HUES48 (cell line): ENCODE data around the gene ASPHD1.
"Not testable (repeated sequence)": the region's sequence is repeated elsewhere in the genome, so short reads cannot be mapped to it uniquely, and the experiment has no call there.

Source experiments
- H3K27ac ChIP-seq: one replicate; pipeline ENCODE4 v1.7.0; 2013; ENCODE audit warnings: low read depth, low read length, inconsistent platforms
- H3K27me3 ChIP-seq: 2 replicates; pipeline ENCODE4 v1.6.1; 2013; ENCODE audit warnings: mild to moderate bottlenecking, low read length; ENCODE audit not compliant: control insufficient read depth, insufficient read depth
- H3K36me3 ChIP-seq: 2 replicates; pipeline ENCODE4 v1.6.1; 2013; ENCODE audit warnings: low read length; ENCODE audit not compliant: control insufficient read depth, insufficient read depth
- H3K4me1 ChIP-seq: 2 replicates; pipeline ENCODE4 v1.6.1; 2013; ENCODE audit warnings: mild to moderate bottlenecking, low read length; ENCODE audit not compliant: control insufficient read depth, insufficient read depth
- H3K4me3 ChIP-seq: 2 replicates; pipeline ENCODE4 v1.5.1; 2013; ENCODE audit warnings: mild to moderate bottlenecking, low read depth, low read length
- H3K9ac ChIP-seq: 2 replicates; pipeline ENCODE4 v1.6.1; 2013; ENCODE audit warnings: mild to moderate bottlenecking, low read depth, low read length, moderate library complexity
- H3K9me3 ChIP-seq: 2 replicates; pipeline ENCODE4 v1.6.1; 2013; ENCODE audit warnings: low read length; ENCODE audit not compliant: control insufficient read depth, insufficient read depth

Gene ASPHD1

GRCh38 chr16:29877266-29877961 is 22.9 kb upstream of the ASPHD1 start:
- no peaks in the 10 kb centered on the region for H3K9me3 ChIP-seq
- no peaks in the 10 kb centered on the region for H3K27me3 ChIP-seq
- peak overlapping the region; percentile 37 for H3K27ac ChIP-seq
- peaks cover 7% of the 10 kb centered on the region for H3K36me3 ChIP-seq
- H3K4me3 ChIP-seq = peak overlapping the region; percentile 65
- no peak overlapping the region for H3K9ac ChIP-seq
- H3K4me1 ChIP-seq = peaks cover 3% of the 10 kb centered on the region; the same call in 1 of the 2 replicates

GRCh38 chr16:29878172-29878571 is 22.1 kb upstream of the ASPHD1 start:
- H3K36me3 ChIP-seq = peaks cover 12% of the 10 kb centered on the region
- H3K9ac ChIP-seq = no peak overlapping the region
- H3K27me3 ChIP-seq = no peaks in the 10 kb centered on the region
- H3K27ac ChIP-seq = peak overlapping the region; percentile 37
- peaks cover 3% of the 10 kb centered on the region; the same call in 1 of the 2 replicates for H3K4me1 ChIP-seq
- no peak overlapping the region for H3K4me3 ChIP-seq
- H3K9me3 ChIP-seq = no peaks in the 10 kb centered on the region

GRCh38 chr16:29881050-29881449 is 19.2 kb upstream of the ASPHD1 start:
- Histone ChIP-seq H3K36me3 (peaks cover 21% of the 10 kb centered on the region; the same call in 1 of the 2 replicates), H3K9ac (no peak overlapping the region), H3K27ac (no peak overlapping the region), H3K9me3 (no peaks in the 10 kb centered on the region), H3K4me1 (peaks cover 3% of the 10 kb centered on the region; the same call in 1 of the 2 replicates), H3K27me3 (no peaks in the 10 kb centered on the region), H3K4me3 (no peak overlapping the region)

- H3K9me3 ChIP-seq = no peaks in the 10 kb centered on the region
- H3K27ac ChIP-seq = no peak overlapping the region
- H3K9ac ChIP-seq = no peak overlapping the region
- peaks cover 24% of the 10 kb centered on the region; the same call in 1 of the 2 replicates for H3K36me3 ChIP-seq
- H3K27me3 ChIP-seq = no peaks in the 10 kb centered on the region
- H3K4me1 ChIP-seq = no peaks in the 10 kb centered on the region
- no peak overlapping the region for H3K4me3 ChIP-seq
These were observed 16.3 kb upstream of the ASPHD1 start for GRCh38 chr16:29883987-29884386.

GRCh38 chr16:29889372-29889771 is 10.9 kb upstream of the ASPHD1 start:
- H3K4me1 ChIP-seq, H3K27ac ChIP-seq, H3K4me3 ChIP-seq, H3K27me3 ChIP-seq, H3K9me3 ChIP-seq, H3K9ac ChIP-seq: not testable (repeated sequence)
- H3K36me3 ChIP-seq = peaks cover 27% of the 10 kb centered on the region

GRCh38 chr16:29891525-29892457 is 8.5 kb upstream of the ASPHD1 start:
- H3K4me1 ChIP-seq = no peaks in the 10 kb centered on the region
- H3K9me3 ChIP-seq = no peaks in the 10 kb centered on the region
- H3K4me3 ChIP-seq = no peak overlapping the region
- no peak overlapping the region for H3K9ac ChIP-seq
- no peaks in the 10 kb centered on the region for H3K27me3 ChIP-seq
- H3K36me3 ChIP-seq = peaks cover 31% of the 10 kb centered on the region
- H3K27ac ChIP-seq = no peak overlapping the region

- Histone ChIP-seq H3K4me1 (no peaks in the 10 kb centered on the region), H3K36me3 (peaks cover 31% of the 10 kb centered on the region), H3K4me3 (no peak overlapping the region), H3K9ac (no peak overlapping the region), H3K9me3 (no peaks in the 10 kb centered on the region), H3K27ac (no peak overlapping the region), H3K27me3 (no peaks in the 10 kb centered on the region)
These were observed 7.9 kb upstream of the ASPHD1 start for GRCh38 chr16:29892458-29892813.

GRCh38 chr16:29893553-29893952 is 6.7 kb upstream of the ASPHD1 start:
- Histone ChIP-seq H3K36me3 (peaks cover 28% of the 10 kb centered on the region), H3K4me1 (peaks cover 8% of the 10 kb centered on the region; the same call in 1 of the 2 replicates), H3K27ac (no peak overlapping the region), H3K4me3 (no peak overlapping the region), H3K9me3 (no peaks in the 10 kb centered on the region), H3K27me3 (no peaks in the 10 kb centered on the region), H3K9ac (no peak overlapping the region)

GRCh38 chr16:29894352-29894751 is 5.9 kb upstream of the ASPHD1 start:
- H3K4me1 ChIP-seq = peaks cover 8% of the 10 kb centered on the region; the same call in 1 of the 2 replicates
- H3K9ac ChIP-seq = no peak overlapping the region
- peaks cover 28% of the 10 kb centered on the region for H3K36me3 ChIP-seq
- no peaks in the 10 kb centered on the region for H3K9me3 ChIP-seq
- no peak overlapping the region for H3K4me3 ChIP-seq
- no peak overlapping the region for H3K27ac ChIP-seq
- no peaks in the 10 kb centered on the region for H3K27me3 ChIP-seq

- H3K9me3 ChIP-seq = no peaks in the 10 kb centered on the region
- H3K9ac ChIP-seq = no peak overlapping the region
- peaks cover 25% of the 10 kb centered on the region for H3K36me3 ChIP-seq
- no peaks in the 10 kb centered on the region for H3K27me3 ChIP-seq
- no peak overlapping the region for H3K4me3 ChIP-seq
- H3K4me1 ChIP-seq = peaks cover 11% of the 10 kb centered on the region
- H3K27ac ChIP-seq = no peak overlapping the region
These were observed 3.4 kb upstream of the ASPHD1 start for GRCh38 chr16:29896841-29897240.

GRCh38 chr16:29897333-29897732 is 3.0 kb upstream of the ASPHD1 start:
- Histone ChIP-seq H3K36me3 (peaks cover 22% of the 10 kb centered on the region), H3K27me3 (no peaks in the 10 kb centered on the region), H3K27ac (no peak overlapping the region), H3K4me3 (no peak overlapping the region), H3K4me1 (peaks cover 13% of the 10 kb centered on the region), H3K9me3 (no peaks in the 10 kb centered on the region), H3K9ac (no peak overlapping the region)
